DND-41 (cell line): ENCODE results near the gene MIS18A.

Experiments
- ATAC-seq: fragments of 200-7000 bp; cut with Tn5 transposase; 3 replicates; pipeline ENCODE4 v1.9.1; 2021; ENCODE audit warnings: low read depth; ENCODE audit not compliant: insufficient read depth
- DNase-seq: peaks from one replicate; pipeline ENCODE4 v3.0.0-alpha.2; 2020
- H2AFZ ChIP-seq: 2 replicates; pipeline ENCODE4 v1.6.0; 2012; ENCODE audit warnings: low read depth, low read length
- H3K27ac ChIP-seq: 2 replicates; pipeline ENCODE4 v1.5.1; 2012; ENCODE audit warnings: low read length, inconsistent platforms
- H3K27me3 ChIP-seq: fragments of 200-600 bp; sonication (generic); 2 replicates; pipeline ENCODE4 v1.6.0; 2012; ENCODE audit warnings: low read length, mild to moderate bottlenecking, inconsistent platforms; ENCODE audit not compliant: insufficient read depth, poor library complexity
- H3K36me3 ChIP-seq: 2 replicates; pipeline ENCODE4 v1.5.1; 2012; ENCODE audit warnings: low read length, inconsistent platforms; ENCODE audit not compliant: insufficient read depth
- H3K4me1 ChIP-seq: 2 replicates; pipeline ENCODE4 v1.5.1; 2012; ENCODE audit warnings: mild to moderate bottlenecking, low read length; ENCODE audit not compliant: insufficient read depth
- H3K4me2 ChIP-seq: 2 replicates; pipeline ENCODE4 v1.6.0; 2012; ENCODE audit warnings: mild to moderate bottlenecking, moderate library complexity, low read length, inconsistent platforms; ENCODE audit not compliant: insufficient read depth
- H3K4me3 ChIP-seq, 2 experiments: fragments of 200-600 bp in 1 of 2; shearing (Covaris generic) in 1 of 2; 2 replicates each; pipeline ENCODE4 v1.5.1; 2012 to 2016; ENCODE audit warnings: inconsistent platforms in 2 of 2, low read length in 2 of 2, mild to moderate bottlenecking in 2 of 2, low read depth in 1 of 2, moderate library complexity in 1 of 2
- H3K79me2 ChIP-seq: 2 replicates; pipeline ENCODE4 v1.6.0; 2012; ENCODE audit warnings: low read length, inconsistent platforms; ENCODE audit not compliant: insufficient read depth
- H3K9ac ChIP-seq: 2 replicates; pipeline ENCODE4 v1.6.0; 2012; ENCODE audit warnings: low read depth, mild to moderate bottlenecking, inconsistent platforms, low read length, moderate library complexity
- H3K9me3 ChIP-seq: 2 replicates; pipeline ENCODE4 v1.5.1; 2012; ENCODE audit warnings: low read length, moderate library complexity, mild to moderate bottlenecking, inconsistent platforms; ENCODE audit not compliant: insufficient read depth, severe bottlenecking
- H4K20me1 ChIP-seq: 2 replicates; pipeline ENCODE4 v1.6.0; 2012; ENCODE audit warnings: low read length; ENCODE audit not compliant: insufficient read depth
- EZH2 ChIP-seq: IDR thresholded peaks from 3 replicates; pipeline ENCODE4 v1.6.1; 2012; ENCODE audit warnings: borderline replicate concordance, low read depth, mild to moderate bottlenecking, moderate library complexity, low read length, inconsistent platforms; ENCODE audit not compliant: severe bottlenecking
- TF ChIP-seq, protein P1 (sequence below): IDR thresholded peaks from 2 replicates; pipeline ENCODE4 v1.5.1; 2012; ENCODE audit warnings: borderline replicate concordance, low read length, moderate library complexity, mild to moderate bottlenecking; ENCODE audit not compliant: poor library complexity, severe bottlenecking; ENCODE audit errors: extremely low read depth

Gene MIS18A

DNA sequence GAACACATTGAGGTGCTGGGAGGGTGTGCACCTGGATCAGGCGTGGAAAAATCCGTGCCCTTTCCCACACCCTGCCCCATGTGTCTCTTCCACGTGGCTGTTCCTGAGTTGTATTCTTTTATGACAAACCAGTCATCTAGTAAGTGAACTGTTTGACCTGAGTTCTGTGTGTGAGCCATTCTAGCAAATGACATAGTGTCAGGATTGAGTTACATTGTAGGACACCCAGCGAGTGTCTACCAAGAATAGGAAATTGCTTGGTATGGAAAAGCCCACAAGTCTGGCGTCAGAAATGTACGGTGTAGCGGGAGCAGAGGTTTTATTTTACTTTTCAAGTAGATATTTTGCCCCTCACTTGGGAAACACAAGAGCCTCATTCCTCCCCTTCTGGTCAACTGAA lies 18.6 kb upstream of the MIS18A start:
- Histone ChIP-seq H2AFZ (no peak overlapping the region), H3K79me2 (no peaks in the 10 kb centered on the region), H3K4me3 (no peak overlapping the region), H4K20me1 (no peaks in the 10 kb centered on the region), H3K9ac (no peak overlapping the region), H3K9me3 (no peaks in the 10 kb centered on the region), H3K4me2 (no peak overlapping the region), H3K27me3 (no peaks in the 10 kb centered on the region), H3K27ac (no peak overlapping the region), H3K4me1 (no peaks in the 10 kb centered on the region), H3K36me3 (no peaks in the 10 kb centered on the region; the same call in 1 of the 2 replicates)
- ATAC-seq (no peak), DNase-seq (no peak)
- no peak for TF ChIP-seq EZH2
- TF ChIP-seq, protein P1, sequence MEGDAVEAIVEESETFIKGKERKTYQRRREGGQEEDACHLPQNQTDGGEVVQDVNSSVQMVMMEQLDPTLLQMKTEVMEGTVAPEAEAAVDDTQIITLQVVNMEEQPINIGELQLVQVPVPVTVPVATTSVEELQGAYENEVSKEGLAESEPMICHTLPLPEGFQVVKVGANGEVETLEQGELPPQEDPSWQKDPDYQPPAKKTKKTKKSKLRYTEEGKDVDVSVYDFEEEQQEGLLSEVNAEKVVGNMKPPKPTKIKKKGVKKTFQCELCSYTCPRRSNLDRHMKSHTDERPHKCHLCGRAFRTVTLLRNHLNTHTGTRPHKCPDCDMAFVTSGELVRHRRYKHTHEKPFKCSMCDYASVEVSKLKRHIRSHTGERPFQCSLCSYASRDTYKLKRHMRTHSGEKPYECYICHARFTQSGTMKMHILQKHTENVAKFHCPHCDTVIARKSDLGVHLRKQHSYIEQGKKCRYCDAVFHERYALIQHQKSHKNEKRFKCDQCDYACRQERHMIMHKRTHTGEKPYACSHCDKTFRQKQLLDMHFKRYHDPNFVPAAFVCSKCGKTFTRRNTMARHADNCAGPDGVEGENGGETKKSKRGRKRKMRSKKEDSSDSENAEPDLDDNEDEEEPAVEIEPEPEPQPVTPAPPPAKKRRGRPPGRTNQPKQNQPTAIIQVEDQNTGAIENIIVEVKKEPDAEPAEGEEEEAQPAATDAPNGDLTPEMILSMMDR = no peak

GRCh38 chr21:32285476-32285875 lies 6.6 kb upstream of the MIS18A start:
- Histone ChIP-seq H3K27me3 (no peaks in the 10 kb centered on the region), H3K4me3 (no peak overlapping the region), H3K4me2 (no peak overlapping the region), H3K36me3 (no peaks in the 10 kb centered on the region), H2AFZ (no peak overlapping the region), H3K4me1 (no peaks in the 10 kb centered on the region; the same call in 1 of the 2 replicates), H3K9me3 (no peaks in the 10 kb centered on the region), H3K9ac (no peak overlapping the region), H4K20me1 (no peaks in the 10 kb centered on the region), H3K79me2 (no peaks in the 10 kb centered on the region), H3K27ac (no peak overlapping the region)
- ATAC-seq = no peak
- DNase-seq = no peak
- TF ChIP-seq EZH2 = no peak
- TF ChIP-seq, protein P1 = no peak

GRCh38 chr21:32282992-32283391 lies 4.1 kb upstream of the MIS18A start:
- Histone ChIP-seq H3K4me2 (no peak overlapping the region), H3K79me2 (peaks cover 18% of the 10 kb centered on the region), H3K9me3 (no peaks in the 10 kb centered on the region), H3K36me3 (no peaks in the 10 kb centered on the region), H2AFZ (no peak overlapping the region), H3K4me1 (peaks cover 12% of the 10 kb centered on the region), H4K20me1 (no peaks in the 10 kb centered on the region), H3K9ac (no peak overlapping the region), H3K27me3 (no peaks in the 10 kb centered on the region), H3K4me3 (no peak overlapping the region), H3K27ac (no peak overlapping the region)
- no peak for DNase-seq
- ATAC-seq = no peak
- no peak for TF ChIP-seq EZH2
- TF ChIP-seq, protein P1 = no peak

DNA sequence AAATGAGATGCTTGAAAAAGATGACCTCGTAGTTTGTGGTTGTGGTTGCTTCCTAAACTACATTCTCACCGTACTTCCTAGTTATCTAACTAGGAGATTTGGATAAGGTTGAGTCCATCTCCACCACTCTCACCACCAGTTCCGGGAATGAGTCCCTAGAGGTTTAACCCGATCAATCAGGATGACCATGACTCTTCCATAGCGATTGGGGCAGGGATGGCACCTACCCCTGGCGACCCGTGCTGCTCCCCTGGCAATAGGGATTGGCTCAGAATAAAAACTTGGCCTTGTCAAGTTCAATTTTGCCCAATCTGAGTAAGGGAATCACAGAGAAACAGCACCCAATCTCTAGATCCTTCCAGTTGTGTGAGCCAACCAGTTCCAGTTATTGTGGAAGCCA lies 2.7 kb upstream of the MIS18A start:
- no peak for ATAC-seq
- no peak for TF ChIP-seq EZH2
- TF ChIP-seq, protein P1 = no peak
- DNase-seq = no peak
- no peak overlapping the region for H3K9ac ChIP-seq
- H3K36me3 ChIP-seq = no peaks in the 10 kb centered on the region; the same call in 1 of the 2 replicates
- no peaks in the 10 kb centered on the region for H3K27me3 ChIP-seq
- H2AFZ ChIP-seq = no peak overlapping the region
- H3K4me2 ChIP-seq = no peak overlapping the region
- no peaks in the 10 kb centered on the region for H3K9me3 ChIP-seq
- H3K4me1 ChIP-seq = peaks cover 27% of the 10 kb centered on the region
- no peak overlapping the region for H3K4me3 ChIP-seq
- no peak overlapping the region for H3K27ac ChIP-seq
- H4K20me1 ChIP-seq = no peaks in the 10 kb centered on the region
- peaks cover 32% of the 10 kb centered on the region for H3K79me2 ChIP-seq
